Fibroblast of lung (primary cell): Measurements from ENCODE around the gene PRDX2.
"Not testable (repeated sequence)": the region's sequence is repeated elsewhere in the genome, so short reads cannot be mapped to it uniquely, and the experiment has no call there.

Experiments
- EZH2 ChIP-seq: IDR thresholded peaks from 2 replicates; pipeline ENCODE4 v1.5.1; 2012; ENCODE audit warnings: low read length, control low read depth, mild to moderate bottlenecking; ENCODE audit errors: missing control alignments
- TF ChIP-seq, protein P1 (sequence below), 2 donors: IDR thresholded peaks in 1 of 2; conservative IDR thresholded peaks in 1 of 2; 1 replicate in 1 of 2; 2 replicates in 1 of 2; pipeline ENCODE4 v1.5.1; 2011 to 2012; ENCODE audit warnings: low read length in 2 of 2, control low read depth in 1 of 2, inconsistent platforms in 1 of 2, low read depth in 1 of 2, mild to moderate bottlenecking in 1 of 2

DNA sequence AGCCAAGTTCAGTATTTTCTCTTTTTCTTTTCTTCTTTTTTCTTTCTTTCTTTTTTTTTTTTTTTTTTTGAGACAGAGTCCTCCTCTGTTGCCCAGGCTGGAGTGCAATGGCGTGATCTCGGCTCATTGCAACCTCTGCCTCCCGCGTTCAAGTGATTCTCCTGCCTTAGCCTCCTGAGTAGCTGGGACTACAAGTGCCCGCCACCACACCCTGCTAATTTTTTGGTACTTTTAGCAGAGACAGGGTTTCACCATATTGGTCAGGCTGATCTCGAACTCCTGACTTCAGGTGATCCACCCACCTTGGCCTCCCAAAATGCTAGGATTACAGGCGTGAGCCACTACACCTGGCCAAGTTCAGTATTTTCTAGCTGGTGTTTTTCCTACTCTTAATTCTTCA lies 4.0 kb downstream of the PRDX2 start:
- TF ChIP-seq EZH2 = not testable (repeated sequence)
- TF ChIP-seq, protein P1, sequence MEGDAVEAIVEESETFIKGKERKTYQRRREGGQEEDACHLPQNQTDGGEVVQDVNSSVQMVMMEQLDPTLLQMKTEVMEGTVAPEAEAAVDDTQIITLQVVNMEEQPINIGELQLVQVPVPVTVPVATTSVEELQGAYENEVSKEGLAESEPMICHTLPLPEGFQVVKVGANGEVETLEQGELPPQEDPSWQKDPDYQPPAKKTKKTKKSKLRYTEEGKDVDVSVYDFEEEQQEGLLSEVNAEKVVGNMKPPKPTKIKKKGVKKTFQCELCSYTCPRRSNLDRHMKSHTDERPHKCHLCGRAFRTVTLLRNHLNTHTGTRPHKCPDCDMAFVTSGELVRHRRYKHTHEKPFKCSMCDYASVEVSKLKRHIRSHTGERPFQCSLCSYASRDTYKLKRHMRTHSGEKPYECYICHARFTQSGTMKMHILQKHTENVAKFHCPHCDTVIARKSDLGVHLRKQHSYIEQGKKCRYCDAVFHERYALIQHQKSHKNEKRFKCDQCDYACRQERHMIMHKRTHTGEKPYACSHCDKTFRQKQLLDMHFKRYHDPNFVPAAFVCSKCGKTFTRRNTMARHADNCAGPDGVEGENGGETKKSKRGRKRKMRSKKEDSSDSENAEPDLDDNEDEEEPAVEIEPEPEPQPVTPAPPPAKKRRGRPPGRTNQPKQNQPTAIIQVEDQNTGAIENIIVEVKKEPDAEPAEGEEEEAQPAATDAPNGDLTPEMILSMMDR (conservative IDR thresholded peaks at IDR 0.05 in 1 of 2, IDR thresholded peaks at IDR 0.05 in 1 of 2; ENCODE audit: low read depth in 1 of 2, low read length in 2 of 2) = not testable (repeated sequence)
